Stimulated activated CD8-positive, alpha-beta memory T cell treated with anti-CD3 and anti-CD28 coated beads, Interleukin-12 subunit alpha, Interleukin-12 subunit beta, amount 100 ng/mL, for 24 hours (primary cell): ENCODE measurements around the gene LRRC74B.

Source experiments
- DNase-seq: peaks from one replicate; pipeline ENCODE4 v3.0.0-alpha.2; 2020; ENCODE audit errors: extremely low read depth

The LRRC74B gene

GRCh38 chr22:21013657-21014201 lies 32.0 kb upstream of the LRRC74B start:
- no peak for DNase-seq

- peak; percentile 72 for DNase-seq
Observed at GRCh38 chr22:21014202-21014725, 31.5 kb upstream of the LRRC74B start.

DNA sequence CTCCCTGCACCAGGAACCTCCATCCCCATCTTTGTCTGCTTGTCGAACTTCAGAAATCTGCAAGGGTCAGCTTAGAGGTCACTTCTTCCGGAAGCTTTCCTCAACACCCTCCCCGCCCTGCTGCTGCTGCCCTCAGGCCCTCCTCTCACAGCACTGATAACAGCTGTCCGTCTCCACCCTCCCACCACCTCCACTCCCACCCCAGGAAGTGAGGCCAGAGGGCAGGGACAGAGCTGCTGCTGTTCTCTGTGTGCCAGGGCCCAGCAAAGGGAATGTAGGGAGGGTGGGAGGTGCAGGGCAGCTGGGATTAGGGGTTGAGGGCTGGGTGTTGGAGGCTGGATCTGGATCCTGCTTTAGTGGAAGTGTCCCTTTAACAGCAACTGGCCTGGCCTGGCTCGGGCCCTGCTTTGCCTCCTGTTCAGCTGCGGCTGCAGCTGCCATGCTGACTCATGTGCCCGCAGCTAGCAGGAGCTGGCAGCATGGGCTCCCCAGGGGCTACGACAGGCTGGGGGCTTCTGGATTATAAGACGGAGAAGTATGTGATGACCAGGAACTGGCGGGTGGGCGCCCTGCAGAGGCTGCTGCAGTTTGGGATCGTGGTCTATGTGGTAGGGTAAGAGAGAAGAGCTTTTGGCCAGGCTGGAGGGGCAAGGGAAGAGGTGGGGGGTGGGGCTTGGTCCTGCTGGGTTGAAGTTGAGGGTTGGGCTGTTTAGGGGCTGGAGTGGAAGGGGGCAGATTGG lies 30.9 kb upstream of the LRRC74B start, which contains the start of gene P2RX6:
Gene P2RX6 (plus strand): TSS at position 440 of the 740 bp plus-strand sequence. CDS start 10 bp downstream, at position 450.
- DNase-seq = no peak

DNA sequence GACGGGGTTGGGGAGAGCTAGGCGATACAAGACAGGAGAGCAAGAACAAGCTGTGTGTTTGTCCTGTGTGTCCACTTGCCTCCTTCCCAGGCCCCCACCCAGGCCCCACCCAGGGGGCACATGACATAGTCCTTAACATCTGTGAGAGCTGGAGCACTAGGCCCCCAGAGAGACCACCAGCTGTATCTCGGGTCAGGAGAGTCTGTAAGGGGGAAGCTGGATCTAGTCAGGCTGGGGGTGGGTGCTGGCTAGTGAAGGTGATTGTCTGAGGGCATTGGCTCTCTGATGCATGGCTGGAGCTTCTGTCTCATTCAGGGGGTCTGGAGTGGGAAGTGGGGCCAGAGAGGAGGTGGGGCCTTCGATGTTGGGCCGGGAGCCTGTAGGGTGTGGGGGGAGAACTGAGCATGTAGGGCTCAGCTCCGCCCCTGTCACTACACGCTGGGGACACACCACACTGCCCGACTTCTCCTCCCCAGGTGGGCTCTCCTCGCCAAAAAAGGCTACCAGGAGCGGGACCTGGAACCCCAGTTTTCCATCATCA lies 30.2 kb upstream of the LRRC74B start:
- no peak for DNase-seq

DNA sequence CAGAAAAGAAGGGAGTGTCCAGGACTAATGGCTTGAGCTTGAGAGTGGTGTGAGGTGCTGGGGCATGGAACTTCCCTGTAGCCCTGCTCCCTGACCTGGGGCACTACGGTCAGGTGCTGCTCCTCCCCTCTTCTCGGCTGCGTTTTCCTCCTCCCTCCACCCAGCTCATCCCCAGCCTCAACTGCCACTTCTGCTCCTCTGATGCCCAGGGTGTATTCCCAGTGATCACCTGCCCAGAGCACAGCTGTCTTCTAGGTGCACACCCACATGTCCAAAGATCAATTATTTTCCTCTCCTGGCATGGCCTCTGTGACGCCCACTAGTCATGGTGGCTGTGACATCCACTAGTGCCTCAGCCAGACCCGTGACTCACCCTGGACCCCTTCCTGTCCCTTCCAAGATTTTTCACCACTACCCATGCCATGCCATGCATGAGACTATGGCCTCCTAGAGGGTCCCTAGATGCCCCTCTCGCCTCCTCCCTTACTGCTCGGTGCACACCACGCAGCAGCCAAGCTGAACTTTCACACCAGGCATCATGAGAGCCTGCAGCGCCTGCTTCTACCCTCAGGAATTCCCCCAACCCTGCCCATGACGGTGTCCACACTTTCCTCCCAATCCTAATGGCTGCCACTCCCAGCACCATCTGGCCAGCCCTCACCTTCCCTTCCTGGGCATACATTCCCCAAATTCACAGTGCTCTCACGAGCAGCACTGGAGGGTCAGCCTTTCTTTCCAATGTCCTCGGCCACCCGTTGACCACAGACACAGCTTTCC lies 28.9 kb upstream of the LRRC74B start:
- no peak for DNase-seq

GRCh38 chr22:21018314-21018713 lies 27.4 kb upstream of the LRRC74B start:
- no peak for DNase-seq

DNA sequence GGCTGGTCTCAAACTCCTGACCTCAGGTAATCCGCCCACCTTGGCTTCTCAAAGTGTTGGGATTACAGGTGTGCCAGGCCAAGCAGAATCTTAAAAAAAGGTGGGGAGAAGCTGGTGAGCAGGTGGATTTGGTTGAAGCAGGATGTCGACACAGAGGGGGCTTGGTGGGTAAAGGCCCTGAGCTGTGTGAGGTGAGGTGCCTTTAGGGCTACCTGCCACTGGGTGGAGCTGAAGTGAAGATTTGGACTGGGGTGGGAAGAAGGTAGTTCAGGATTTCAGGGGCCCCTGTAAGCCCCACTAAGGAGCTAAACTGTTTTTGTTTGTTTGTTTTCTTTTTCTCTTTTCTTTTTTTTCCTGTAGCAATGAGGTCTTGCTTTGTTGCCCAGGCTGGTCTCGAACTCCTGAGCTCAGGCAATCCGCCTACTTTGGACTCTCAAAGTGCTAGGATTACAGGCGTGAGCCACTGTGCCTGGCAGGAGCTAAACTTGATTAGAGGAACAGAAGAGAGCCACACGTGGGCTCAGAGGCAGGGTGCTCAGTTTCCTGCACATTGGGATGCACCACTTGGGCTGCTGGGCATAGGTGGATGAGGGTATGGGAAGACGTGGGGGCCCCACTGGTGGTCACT lies 24.8 kb upstream of the LRRC74B start:
- no peak for DNase-seq

DNA sequence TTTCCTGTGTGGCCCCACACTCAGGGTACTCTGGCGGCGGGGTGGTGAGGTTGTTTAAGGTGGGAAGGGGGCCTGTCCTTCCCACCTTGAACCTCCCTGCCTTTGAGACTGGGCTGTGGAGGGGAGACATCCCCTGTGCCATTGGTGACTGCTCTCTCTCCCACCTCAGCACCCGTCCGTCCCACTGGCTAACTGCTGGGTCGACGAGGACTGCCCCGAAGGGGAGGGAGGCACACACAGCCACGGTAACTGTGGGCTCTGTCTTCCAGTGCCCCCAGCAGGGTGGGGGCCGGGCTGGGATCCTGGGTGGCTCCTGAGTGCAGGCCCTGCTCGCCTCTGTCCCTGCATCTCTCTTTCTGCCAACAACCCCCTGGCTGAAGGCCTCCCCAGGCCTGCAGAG lies 23.2 kb upstream of the LRRC74B start:
- DNase-seq = no peak

DNA sequence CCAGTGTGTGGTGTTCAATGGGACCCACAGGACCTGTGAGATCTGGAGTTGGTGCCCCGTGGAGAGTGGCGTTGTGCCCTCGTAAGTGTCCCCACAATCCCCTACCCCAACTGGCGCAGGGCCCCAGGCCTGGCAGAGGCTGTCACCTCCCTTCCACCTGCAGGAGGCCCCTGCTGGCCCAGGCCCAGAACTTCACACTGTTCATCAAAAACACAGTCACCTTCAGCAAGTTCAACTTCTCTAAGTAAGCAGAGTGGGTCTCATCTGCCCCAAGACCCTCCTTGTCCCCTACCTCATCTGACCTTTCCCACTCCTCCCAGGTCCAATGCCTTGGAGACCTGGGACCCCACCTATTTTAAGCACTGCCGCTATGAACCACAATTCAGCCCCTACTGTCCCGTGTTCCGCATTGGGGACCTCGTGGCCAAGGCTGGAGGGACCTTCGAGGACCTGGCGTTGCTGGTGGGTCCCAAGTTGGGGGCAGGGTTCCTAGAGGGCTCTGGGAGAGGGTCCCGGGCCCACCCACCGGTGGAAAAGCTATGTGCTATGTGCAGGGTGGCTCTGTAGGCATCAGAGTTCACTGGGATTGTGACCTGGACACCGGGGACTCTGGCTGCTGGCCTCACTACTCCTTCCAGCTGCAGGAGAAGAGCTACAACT lies 22.7 kb upstream of the LRRC74B start:
- no peak for DNase-seq

DNA sequence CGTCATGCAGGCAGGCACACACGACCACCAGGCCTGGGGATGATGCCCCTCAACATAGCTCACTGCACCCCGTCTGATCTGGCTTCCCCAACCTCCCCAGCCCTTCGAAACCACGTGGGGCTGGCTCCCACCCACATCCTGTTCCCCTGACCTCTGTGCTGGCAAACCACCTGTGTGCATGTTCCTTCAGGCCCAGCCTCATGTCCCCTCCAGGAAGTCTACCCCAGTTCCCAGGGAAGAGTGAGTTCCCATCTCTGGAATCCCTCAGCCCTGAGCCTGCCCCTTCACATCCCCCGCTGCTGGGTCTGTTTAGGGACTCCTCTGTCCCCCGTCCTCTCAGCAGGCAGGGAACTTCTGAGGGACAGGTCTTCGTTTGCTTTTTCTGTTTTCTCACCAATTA lies 20.5 kb upstream of the LRRC74B start:
- DNase-seq = no peak

DNA sequence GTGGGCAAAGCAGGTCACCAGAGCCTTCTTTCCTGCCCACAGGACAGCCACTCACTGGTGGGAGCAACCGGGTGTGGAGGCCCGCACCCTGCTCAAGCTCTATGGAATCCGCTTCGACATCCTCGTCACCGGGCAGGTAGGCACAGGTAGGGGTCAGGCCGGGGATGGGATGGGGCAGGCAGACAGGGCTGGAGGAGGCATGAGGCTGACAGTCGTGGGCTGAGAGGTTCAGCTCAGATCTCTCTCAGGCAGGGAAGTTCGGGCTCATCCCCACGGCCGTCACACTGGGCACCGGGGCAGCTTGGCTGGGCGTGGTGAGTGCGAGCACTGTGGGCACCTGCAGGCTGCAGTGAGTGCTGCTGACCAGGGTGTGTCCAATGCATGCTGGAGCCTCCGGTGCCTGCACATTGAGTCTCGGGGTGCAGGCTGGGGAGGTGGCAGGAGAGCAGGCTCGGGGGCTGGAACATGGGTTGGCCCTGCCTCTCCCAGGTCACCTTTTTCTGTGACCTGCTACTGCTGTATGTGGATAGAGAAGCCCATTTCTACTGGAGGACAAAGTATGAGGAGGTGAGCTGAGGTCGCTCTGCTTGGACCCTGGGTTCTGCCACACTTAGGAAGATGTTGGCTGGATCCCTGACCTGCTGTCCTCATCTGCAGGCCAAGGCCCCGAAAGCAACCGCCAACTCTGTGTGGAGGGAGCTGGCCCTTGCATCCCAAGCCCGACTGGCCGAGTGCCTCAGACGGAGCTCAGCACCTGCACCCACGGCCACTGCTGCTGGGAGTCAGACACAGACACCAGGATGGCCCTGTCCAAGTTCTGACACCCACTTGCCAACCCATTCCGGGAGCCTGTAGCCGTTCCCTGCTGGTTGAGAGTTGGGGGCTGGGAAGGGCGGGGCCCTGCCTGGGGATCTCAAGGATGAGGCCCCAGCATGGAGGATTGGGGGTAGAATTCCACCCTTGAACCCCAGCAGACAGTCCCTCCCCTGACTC lies 19.7 kb upstream of the LRRC74B start:
- DNase-seq = no peak

- no peak for DNase-seq
Observed at GRCh38 chr22:21026783-21027692, 18.7 kb upstream of the LRRC74B start.

DNA sequence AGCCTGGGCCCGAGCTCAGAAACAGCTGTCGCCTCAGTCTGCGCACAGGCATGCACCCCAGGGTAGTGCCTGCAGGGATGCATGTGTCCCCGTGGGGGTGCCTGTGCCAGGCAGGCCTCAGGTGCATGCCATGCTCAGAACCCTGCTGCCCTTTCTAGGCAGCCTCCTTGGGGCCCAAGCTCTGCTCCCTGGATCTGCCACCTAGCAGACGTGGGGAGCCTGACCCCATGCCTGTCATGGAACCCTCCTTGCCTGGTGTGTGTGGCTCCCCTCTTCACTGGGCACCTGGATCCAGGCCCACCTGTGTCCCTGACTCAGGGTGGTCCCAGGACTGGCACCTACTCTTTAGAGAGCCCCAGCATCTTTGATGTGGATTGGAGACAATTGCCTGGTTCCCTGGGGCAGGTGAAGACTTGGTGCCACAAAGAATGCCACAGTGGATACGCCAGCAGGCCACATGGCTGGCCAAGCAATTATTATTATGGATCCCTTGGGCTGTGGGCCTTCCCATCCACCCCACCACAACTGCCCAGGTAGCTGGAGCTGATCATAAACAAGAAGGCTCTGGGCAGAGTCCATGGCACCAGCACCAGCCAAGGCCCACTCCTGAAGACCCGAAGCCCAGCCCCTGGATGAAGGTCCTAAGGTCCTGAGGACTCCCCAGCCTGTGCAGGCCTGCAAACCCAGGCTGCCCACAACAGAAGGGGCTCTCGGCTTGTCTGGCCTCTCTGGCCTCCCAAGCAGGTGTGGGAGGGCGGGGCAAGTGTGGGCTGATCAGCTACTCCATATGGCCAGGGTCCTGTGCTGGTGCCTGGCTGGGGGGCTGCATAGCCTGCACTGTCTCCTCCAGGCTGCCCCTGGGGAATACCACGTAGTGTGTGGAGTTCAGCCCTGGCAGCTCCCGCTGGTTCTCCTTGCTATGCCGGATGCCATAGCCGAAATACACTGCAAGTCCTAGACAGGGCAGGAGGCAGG lies 17.2 kb upstream of the LRRC74B start:
- DNase-seq = no peak

DNA sequence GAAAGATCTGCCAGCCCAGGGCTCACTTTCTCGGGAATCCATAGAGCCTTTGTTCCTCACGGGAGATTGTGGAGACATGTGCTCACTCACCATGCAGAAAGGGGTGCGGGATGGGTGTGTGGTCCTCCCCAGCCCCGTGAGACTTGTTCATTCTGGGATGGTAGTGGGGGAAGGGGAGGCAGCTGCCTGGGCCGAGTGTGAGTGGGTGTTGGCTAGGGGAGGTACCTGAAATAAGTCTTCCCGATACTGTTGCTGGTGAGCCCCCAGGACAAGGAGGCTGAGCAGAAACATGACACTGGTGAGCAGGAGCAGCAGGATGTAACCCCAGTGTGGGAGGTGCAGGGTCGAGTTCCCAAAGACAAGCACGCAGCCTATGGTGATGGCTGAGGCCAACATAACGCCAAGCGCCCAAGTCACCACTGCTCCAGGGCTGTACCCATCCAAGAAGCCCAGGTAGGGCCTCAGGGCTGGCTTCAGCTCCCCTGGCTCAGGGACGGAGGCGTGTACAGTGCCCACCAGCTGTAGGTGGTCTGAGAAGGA lies 16.2 kb upstream of the LRRC74B start:
- DNase-seq = no peak

GRCh38 chr22:21030032-21030431 lies 15.7 kb upstream of the LRRC74B start:
- no peak for DNase-seq

DNA sequence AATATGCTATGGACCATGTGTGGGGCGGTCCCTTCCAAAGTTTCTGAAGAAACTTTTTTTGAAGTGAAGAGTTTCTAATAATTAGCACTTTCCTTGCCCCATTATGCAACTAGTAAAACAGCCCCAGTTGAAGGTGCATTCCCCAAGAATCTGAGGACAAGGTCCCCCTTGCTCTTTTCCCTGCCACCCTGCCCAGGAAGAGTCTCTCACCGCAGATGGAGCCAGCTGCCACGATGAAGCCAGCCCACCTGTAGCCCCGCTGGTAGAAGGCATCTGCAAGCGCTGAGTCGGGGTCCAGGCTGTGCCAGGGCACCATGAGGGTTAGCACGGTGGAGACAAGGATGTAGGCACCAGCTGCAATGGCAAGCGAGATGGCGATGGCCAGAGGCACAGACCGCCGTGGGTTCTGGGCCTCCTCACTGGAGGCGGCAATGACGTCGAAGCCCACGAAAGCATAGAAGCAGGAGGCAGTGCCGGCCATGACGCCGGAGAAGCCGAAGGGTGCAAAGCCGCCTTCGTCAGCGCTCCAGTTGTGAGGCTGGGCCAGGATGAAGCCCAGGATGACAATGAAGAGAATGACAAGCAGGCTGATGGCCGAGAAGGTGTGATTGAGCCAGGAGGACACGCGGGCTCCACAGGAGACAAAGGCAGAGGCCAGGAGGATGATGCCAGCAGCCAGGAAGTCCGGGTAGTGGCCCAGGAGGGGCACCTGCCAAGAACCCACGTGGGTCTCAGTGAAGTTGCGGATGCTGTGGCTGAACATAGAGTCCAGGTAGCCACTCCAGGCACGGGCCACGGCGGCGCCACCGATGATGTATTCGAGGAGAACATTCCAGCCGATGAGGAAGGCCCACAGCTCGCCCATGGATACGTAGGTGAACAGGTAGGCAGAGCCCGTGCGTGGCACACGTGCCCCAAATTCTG lies 14.9 kb upstream of the LRRC74B start:
- no peak for DNase-seq
